ENCODE measurements around the gene GNPDA1. TPM values are rescaled to one million over a fixed set of nuclear protein-coding genes. Genes with fewer than 3 reads are reported as not detected.

The GNPDA1 gene
- total RNA-seq, 4 donors from 2014 or later, result 15.0 to 34.4 (median 24.3) TPM

DNA sequence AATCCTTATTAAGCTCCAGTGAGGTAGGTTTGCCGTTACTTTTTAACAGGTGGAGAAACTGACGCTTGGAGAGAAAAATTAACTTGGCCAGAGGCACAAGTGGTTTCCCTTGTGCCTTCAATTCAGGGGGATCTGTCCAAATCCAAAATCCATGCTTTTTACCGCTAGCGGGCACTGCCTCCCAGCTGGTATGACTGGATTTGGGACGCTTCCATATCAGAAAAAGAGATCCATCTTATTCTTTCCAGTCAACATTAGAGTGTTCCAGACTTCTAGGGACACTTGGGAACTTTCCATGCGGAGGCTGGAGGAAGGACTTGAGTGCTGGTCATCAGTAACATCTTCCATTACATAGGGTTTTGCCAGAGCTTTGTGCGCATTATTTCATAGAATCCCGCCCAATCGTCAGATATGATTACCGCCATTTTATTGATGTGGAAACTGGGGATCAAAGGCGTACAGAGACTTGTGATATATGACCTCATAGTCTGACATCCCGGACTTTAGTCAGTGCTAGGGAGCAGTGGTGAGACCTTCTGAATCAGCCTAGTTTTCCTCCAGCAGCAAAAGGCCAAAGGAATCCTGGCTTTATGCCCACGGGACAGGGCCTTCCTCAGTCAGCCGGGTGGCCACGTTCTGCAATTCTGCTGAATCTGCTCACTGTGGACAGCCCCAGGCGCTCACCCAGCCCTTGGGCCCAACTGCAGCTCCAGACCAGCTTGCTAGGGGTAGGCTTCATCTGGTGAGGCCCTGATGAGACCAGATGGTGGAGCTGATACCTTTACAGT lies 1.1 kb upstream of the GNPDA1 start:
- no peaks in the 10 kb centered on the region for H3K27me3 ChIP-seq
- no peak for TF ChIP-seq POLR2AphosphoS5 (IDR thresholded peaks at IDR 0.05)
- no peak for TF ChIP-seq EP300 (IDR thresholded peaks at IDR 0.05)
- no peak for TF ChIP-seq POLR2A (IDR thresholded peaks at IDR 0.05)
- TF ChIP-seq, protein P1, sequence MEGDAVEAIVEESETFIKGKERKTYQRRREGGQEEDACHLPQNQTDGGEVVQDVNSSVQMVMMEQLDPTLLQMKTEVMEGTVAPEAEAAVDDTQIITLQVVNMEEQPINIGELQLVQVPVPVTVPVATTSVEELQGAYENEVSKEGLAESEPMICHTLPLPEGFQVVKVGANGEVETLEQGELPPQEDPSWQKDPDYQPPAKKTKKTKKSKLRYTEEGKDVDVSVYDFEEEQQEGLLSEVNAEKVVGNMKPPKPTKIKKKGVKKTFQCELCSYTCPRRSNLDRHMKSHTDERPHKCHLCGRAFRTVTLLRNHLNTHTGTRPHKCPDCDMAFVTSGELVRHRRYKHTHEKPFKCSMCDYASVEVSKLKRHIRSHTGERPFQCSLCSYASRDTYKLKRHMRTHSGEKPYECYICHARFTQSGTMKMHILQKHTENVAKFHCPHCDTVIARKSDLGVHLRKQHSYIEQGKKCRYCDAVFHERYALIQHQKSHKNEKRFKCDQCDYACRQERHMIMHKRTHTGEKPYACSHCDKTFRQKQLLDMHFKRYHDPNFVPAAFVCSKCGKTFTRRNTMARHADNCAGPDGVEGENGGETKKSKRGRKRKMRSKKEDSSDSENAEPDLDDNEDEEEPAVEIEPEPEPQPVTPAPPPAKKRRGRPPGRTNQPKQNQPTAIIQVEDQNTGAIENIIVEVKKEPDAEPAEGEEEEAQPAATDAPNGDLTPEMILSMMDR (IDR thresholded peaks at IDR 0.05), result no peak
- peak overlapping the region; percentile 90 for H3K27ac ChIP-seq
- no peaks in the 10 kb centered on the region for H3K9me3 ChIP-seq
- H3K4me1 ChIP-seq, result peaks cover 34% of the 10 kb centered on the region
- no peaks in the 10 kb centered on the region for H3K36me3 ChIP-seq
- DNase-seq (ENCODE audit: low spot score in 2 of 2), result peak in 1 of 2 donors; percentile 75
- 74% methylated on average over 16 of the region's 16 CpGs for WGBS
- no peak overlapping the region for H3K4me3 ChIP-seq

DNA sequence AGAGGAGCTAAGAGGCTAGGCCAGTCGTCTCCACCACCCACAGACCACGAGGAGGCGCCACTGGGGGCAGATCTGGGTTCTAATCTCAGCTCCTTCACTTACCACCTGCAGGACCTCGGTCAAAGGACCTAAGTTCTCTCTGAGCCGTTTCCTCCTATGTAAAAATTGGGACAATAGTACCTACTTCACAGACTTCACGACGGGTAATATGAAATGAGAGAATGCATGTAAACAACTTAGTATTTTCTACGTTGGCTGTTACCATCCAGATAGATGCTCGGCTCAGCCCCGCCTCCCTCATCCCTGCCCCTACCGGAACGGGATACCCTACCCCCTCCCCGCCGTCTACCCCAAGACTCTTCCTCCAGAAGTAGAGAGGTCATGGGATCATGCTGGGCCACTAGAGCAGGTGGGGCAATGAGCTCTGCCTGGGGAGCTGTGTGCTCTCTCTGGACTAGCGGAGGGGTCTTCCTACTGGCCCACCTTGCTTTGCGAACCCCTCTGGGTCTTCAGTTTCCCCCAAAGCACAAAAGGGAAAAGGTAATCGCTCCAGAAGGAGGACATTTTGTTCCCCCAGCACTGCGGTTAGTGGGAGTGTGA lies 541 bp downstream of the GNPDA1 start:
- no peak for TF ChIP-seq EP300 (IDR thresholded peaks at IDR 0.05)
- TF ChIP-seq, protein P1 (IDR thresholded peaks at IDR 0.05), result no peak
- peak overlapping the region; percentile 90 for H3K27ac ChIP-seq
- 12% methylated on average over 18 of the region's 18 CpGs for WGBS

DNA sequence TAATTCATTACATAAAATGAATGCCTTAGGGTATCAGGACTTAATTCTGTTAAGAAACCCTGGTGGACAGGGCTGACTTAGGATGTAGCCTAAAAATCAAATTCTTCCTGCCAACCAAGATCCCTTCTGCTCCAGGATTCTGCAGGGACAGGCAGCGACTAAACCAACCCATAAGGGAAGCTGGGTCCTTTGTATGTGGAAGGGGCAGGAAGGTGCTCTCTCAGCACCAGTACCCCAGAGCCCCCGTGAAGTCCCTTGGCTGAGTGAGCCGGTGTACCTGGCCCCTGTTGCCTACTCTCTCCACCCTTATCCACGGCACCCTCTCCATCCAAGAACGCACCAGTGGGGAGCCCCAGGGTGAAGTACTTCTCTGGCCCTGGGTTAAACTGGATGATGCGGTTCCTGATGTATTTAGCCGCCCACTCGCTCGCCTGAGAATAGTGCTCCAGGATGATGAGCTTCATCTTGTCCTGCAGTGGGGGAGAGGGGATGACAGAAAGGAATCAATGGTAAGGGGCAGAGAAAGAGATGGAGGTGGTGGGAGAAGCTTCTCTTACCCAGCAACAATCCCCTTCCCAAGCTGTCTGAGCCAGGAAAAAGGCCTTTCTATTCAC lies 1.1 kb downstream of the GNPDA1 start:
- 88% methylated on average over 9 of the region's 9 CpGs for WGBS
- H3K4me3 ChIP-seq, result peak overlapping the region; percentile 77

More for the DNA sequence above, 541 bp downstream of the GNPDA1 start:
- no peaks in the 10 kb centered on the region for H3K36me3 ChIP-seq
- peaks cover 34% of the 10 kb centered on the region for H3K4me1 ChIP-seq
- H3K4me3 ChIP-seq, result peak overlapping the region; percentile 77
- no peaks in the 10 kb centered on the region for H3K9me3 ChIP-seq
- no peaks in the 10 kb centered on the region for H3K27me3 ChIP-seq
- peak in 1 of 2 donors; percentile 76 for DNase-seq (ENCODE audit: low spot score in 2 of 2)

DNA sequence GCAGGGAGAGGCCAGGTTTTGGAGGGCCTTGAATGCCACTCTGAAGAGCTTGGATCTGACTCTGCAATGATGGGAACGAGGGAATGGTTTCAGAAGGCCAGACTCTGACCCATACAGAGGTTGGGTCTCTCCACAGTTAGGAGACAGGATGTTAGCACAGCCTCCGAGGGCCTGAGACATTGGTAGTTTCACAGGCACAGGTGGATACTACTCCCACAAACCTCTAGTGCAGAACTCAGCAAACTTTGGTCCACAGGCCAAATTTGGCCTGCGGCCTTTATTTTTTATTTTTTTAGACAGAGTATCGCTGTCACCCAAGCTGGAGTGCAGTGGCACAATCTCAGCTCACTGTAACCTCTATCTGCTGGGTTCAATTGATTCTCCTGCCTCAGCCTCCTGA lies 2.9 kb downstream of the GNPDA1 start:
- H3K4me3 ChIP-seq, result no peak overlapping the region
- no peak for DNase-seq (ENCODE audit: low spot score in 2 of 2)

More for the DNA sequence above, 1.1 kb downstream of the GNPDA1 start:
- Histone ChIP-seq H3K36me3 (no peaks in the 10 kb centered on the region), H3K9me3 (no peaks in the 10 kb centered on the region), H3K27ac (no peak overlapping the region), H3K4me1 (peaks cover 34% of the 10 kb centered on the region), H3K27me3 (no peaks in the 10 kb centered on the region)
- TF ChIP-seq EP300 (IDR thresholded peaks at IDR 0.05) (no peak), POLR2AphosphoS5 (IDR thresholded peaks at IDR 0.05) (no peak), POLR2A (IDR thresholded peaks at IDR 0.05) (no peak)
- TF ChIP-seq, protein P1 (IDR thresholded peaks at IDR 0.05), result no peak
- DNase-seq (ENCODE audit: low spot score in 2 of 2), result no peak

More for the DNA sequence above, 2.9 kb downstream of the GNPDA1 start:
- WGBS, result 89% methylated on average over 4 of the region's 4 CpGs
- Histone ChIP-seq H3K27ac (no peak overlapping the region), H3K36me3 (peaks cover 17% of the 10 kb centered on the region), H3K4me1 (peaks cover 24% of the 10 kb centered on the region), H3K27me3 (no peaks in the 10 kb centered on the region), H3K9me3 (no peaks in the 10 kb centered on the region)
- TF ChIP-seq EP300 (IDR thresholded peaks at IDR 0.05) (no peak), POLR2A (IDR thresholded peaks at IDR 0.05) (no peak)
- TF ChIP-seq, protein P1 (IDR thresholded peaks at IDR 0.05), result no peak

Data from suprapubic skin (tissue), 4 donors.